GM12878 (cell line): Measurements from ENCODE around the gene CAND1.

Experiments
- EZH2 ChIP-seq: IDR thresholded peaks from 2 replicates; pipeline ENCODE4 v1.6.1; 2012; ENCODE audit warnings: low read depth, mild to moderate bottlenecking, control low read depth, inconsistent platforms, low read length, borderline replicate concordance; ENCODE audit not compliant: control insufficient read depth
- TCF3 ChIP-seq: IDR thresholded peaks from 2 replicates; pipeline ENCODE4 v1.6.1; 2012; ENCODE audit warnings: low read depth, mild to moderate bottlenecking, low read length, borderline replicate concordance; ENCODE audit not compliant: insufficient read depth
- TF ChIP-seq, protein P1 (sequence below): IDR thresholded peaks from 2 replicates; pipeline ENCODE4 v1.6.1; 2012; ENCODE audit warnings: low read depth, low read length, improper control_type of control experiment
- TF ChIP-seq, protein P2 (sequence below): fragments of 150-350 bp; IDR thresholded peaks from 2 replicates; pipeline ENCODE4 v1.6.1; 2014; ENCODE audit warnings: mild to moderate bottlenecking, low read depth, low read length

DNA sequence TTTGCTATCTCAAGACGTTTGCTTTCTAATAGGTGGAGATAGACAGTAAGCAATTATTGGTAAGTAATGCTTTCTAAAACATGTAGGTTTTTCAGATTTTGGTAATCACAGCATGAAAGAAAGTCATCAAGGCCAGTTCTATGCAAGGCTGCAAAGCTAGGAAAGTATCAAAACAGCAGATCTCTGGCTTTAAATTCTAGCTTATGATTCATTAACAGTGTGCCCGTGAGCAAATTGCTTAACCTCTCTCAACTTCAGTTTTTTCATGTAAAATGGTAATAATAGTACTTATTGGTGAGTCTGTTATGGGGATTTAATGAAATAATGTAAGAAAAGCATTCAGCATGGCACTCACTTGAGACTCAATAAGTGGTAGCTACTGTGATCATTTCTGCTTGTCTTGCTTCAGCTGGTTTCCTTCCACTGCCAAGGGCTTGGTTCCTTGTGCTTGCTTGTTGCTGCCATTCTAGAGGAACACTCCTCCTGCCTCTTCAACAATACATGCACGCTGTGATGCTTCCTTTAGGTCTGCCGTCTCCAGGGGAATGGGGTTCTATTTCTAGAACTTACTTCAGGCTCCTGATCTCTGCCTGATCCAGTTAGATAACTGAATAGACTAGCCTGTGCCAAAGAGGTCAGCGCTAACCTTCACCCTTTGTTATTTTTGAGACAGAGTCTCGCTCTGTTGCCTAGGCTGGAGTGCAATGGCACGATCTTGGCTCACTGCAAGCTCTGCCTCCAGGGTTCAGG, 88.4 kb downstream of the CAND1 start:
- TF ChIP-seq TCF3 (no peak), EZH2 (no peak)
- TF ChIP-seq, protein P1, sequence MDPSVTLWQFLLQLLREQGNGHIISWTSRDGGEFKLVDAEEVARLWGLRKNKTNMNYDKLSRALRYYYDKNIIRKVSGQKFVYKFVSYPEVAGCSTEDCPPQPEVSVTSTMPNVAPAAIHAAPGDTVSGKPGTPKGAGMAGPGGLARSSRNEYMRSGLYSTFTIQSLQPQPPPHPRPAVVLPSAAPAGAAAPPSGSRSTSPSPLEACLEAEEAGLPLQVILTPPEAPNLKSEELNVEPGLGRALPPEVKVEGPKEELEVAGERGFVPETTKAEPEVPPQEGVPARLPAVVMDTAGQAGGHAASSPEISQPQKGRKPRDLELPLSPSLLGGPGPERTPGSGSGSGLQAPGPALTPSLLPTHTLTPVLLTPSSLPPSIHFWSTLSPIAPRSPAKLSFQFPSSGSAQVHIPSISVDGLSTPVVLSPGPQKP: no peak
- TF ChIP-seq, protein P2, sequence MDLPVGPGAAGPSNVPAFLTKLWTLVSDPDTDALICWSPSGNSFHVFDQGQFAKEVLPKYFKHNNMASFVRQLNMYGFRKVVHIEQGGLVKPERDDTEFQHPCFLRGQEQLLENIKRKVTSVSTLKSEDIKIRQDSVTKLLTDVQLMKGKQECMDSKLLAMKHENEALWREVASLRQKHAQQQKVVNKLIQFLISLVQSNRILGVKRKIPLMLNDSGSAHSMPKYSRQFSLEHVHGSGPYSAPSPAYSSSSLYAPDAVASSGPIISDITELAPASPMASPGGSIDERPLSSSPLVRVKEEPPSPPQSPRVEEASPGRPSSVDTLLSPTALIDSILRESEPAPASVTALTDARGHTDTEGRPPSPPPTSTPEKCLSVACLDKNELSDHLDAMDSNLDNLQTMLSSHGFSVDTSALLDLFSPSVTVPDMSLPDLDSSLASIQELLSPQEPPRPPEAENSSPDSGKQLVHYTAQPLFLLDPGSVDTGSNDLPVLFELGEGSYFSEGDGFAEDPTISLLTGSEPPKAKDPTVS: no peak
